Measurements from ENCODE around the gene SLC9A1. TPM values are rescaled to one million over a fixed set of nuclear protein-coding genes. Genes with fewer than 3 reads are reported as not detected.

SLC9A1 gene
- total and polyA plus RNA-seq, 2 experiments from 2014 or later = 8.5 to 23.7 TPM

DNA sequence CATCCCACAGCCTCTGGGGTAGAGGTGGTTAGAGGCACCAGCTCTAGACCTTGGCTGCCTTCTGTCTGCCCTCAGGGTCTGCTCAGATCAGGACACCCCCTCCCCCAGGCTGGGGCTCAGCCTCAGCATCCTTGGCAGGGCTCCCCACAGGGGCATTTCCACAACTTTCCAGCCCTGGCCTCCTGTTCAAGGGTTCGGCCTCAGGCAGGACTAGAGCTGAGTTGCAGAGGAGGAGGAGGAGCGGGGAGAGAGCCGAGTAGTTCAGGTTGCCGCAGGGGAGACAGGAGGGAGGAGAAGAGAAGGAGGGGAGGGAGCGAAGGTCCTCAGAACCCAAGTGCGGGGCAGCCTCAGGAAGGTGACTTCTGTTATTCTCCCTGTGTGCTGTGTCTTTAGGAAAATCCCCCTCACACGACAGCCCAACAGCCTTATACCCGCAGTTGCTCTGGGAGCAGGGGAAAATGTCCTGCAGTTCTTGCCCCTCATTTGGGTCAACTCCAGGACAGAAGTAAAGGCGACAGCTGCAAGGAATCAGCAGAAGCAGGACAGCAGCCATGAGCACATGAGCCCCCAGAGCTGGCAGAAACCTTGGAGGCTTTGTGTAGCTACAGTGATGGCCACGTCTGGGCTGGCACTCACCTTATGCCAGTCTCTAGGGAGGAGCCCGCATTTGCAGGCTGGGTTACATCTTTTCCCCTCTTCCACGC, 95.8 kb downstream of the SLC9A1 start:
- Histone ChIP-seq H2AFZ (no peak overlapping the region), H3K27ac (no peak overlapping the region), H3K79me2 (ENCODE audit: insufficient read depth) (no peaks in the 10 kb centered on the region), H3K36me3 (ENCODE audit: low read depth) (no peaks in the 10 kb centered on the region), H3K9me2 (ENCODE audit: insufficient read depth) (no peaks in the 10 kb centered on the region), H3K4me1 (ENCODE audit: insufficient read depth) (peaks cover 11% of the 10 kb centered on the region), H3K9ac (no peak overlapping the region), H3F3A (ENCODE audit: insufficient read depth) (peaks cover 10% of the 10 kb centered on the region), H3K4me3 (no peak overlapping the region), H3K4me2 (ENCODE audit: unreplicated experiment) (no peak overlapping the region), H4K20me1 (ENCODE audit: insufficient read depth) (no peaks in the 10 kb centered on the region), H3K27me3 (replicated peaks; ENCODE audit: insufficient read depth) (no peaks in the 10 kb centered on the region), H3K9me3 (ENCODE audit: low read depth) (no peaks in the 10 kb centered on the region)
- no peak for DNase-seq
- in situ Hi-C loops (cut with MboI) = no loop called here
- TF ChIP-seq EZH2phosphoT487 (IDR thresholded peaks at IDR 0.05; ENCODE audit: insufficient read depth, low read depth) (no peak), EZH2 (IDR thresholded peaks at IDR 0.05; ENCODE audit: insufficient read depth, poor library complexity, severe bottlenecking) (no peak)
- WGBS, 2 experiments (ENCODE audit: low coverage in 1 of 2, low lambda C conversion rate in 2 of 2, missing lambda C conversion rate in 2 of 2) = 83% methylated on average over 11 to 12 of the region's 12 CpGs

DNA sequence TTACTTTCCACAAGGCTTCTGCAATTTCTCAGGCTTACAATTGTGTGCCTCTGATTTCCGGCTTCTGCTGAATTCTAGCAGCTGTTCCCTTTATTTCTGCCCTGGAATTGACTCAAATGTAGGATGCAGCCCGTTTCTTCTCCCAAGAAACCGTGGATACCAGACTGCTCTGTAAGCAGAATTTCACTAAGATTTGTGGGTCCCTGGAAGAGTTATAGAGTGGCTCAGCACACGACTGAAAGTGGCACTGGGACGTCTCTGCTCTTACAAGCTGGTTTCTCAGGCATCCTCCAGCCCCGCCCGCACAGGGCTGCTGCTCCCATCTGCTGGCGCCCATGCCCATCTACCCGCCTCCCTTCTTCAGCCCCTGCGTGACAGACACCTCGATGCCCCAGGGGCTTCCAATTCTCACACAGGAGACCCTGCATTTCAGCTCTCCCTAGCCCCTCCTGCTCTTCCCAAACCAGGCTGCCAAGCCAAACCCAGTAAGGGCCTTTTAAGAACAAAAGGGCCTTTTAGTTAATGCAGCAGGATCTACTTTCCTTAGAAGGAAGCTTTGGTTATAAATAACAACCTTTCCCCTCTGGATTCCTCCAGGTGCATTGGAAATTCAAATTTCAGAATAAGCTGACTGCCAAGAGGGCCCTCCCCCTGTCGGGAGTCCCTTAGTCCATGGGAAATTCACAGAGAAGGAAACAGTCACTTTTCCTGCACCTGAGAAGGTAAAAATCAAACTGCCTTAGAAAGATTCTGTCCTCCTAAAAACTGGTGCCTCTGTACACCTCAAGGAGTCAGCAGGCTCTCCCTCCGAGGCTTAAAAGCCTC, 96.9 kb downstream of the SLC9A1 start:
- H3K27ac ChIP-seq = no peak overlapping the region
- peaks cover 11% of the 10 kb centered on the region for H3K4me1 ChIP-seq (ENCODE audit: insufficient read depth)
- no peaks in the 10 kb centered on the region for H3K79me2 ChIP-seq (ENCODE audit: insufficient read depth)
- no peak overlapping the region for H3K4me3 ChIP-seq
- H4K20me1 ChIP-seq (ENCODE audit: insufficient read depth) = no peaks in the 10 kb centered on the region
- H3K4me2 ChIP-seq (ENCODE audit: unreplicated experiment) = no peak overlapping the region
- peak overlapping the region; percentile 48; the same call in 1 of the 2 replicates for H2AFZ ChIP-seq
- in situ Hi-C loops (cut with MboI) = no loop called here
- H3K9me2 ChIP-seq (ENCODE audit: insufficient read depth) = no peaks in the 10 kb centered on the region
- no peak for TF ChIP-seq EZH2phosphoT487 (IDR thresholded peaks at IDR 0.05; ENCODE audit: insufficient read depth, low read depth)
- WGBS, 2 experiments (ENCODE audit: low coverage in 1 of 2, low lambda C conversion rate in 2 of 2, missing lambda C conversion rate in 2 of 2) = 21 to 23% methylated on average over 13 of the region's 13 CpGs
- no peaks in the 10 kb centered on the region for H3K27me3 ChIP-seq (replicated peaks; ENCODE audit: insufficient read depth)
- no peak overlapping the region for H3K9ac ChIP-seq
- DNase-seq = peak; percentile 25
- H3K9me3 ChIP-seq (ENCODE audit: low read depth) = no peaks in the 10 kb centered on the region
- H3F3A ChIP-seq (ENCODE audit: insufficient read depth) = peaks cover 10% of the 10 kb centered on the region
- no peaks in the 10 kb centered on the region for H3K36me3 ChIP-seq (ENCODE audit: low read depth)

DNA sequence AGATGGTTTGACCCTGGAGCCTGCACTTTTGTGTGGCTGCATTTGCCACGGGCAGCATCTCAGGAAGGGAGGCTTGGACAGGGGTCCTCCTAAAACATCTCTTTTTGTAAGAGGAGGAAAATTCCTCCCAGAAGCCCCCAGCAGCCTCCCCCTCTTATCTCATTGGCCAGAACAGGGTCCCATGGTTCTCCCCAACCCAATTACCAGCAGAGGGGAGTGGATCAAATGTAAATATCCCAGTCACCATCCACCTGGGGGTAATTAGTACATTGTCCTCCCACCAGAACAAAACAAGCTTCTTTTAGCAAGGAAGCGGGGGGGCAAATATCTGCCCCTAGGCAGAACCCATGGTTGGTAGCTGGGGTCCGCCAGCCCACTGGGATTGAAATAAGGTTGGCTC, 97.5 kb downstream of the SLC9A1 start:
- H4K20me1 ChIP-seq (ENCODE audit: insufficient read depth) = no peaks in the 10 kb centered on the region
- in situ Hi-C loops (cut with MboI) = no loop called here
- TF ChIP-seq EZH2 (IDR thresholded peaks at IDR 0.05; ENCODE audit: insufficient read depth, poor library complexity, severe bottlenecking) = no peak
- no peak for TF ChIP-seq EZH2phosphoT487 (IDR thresholded peaks at IDR 0.05; ENCODE audit: insufficient read depth, low read depth)
- H3K4me2 ChIP-seq (ENCODE audit: unreplicated experiment) = no peak overlapping the region
- peaks cover 4% of the 10 kb centered on the region for H3F3A ChIP-seq (ENCODE audit: insufficient read depth)
- WGBS, 2 experiments (ENCODE audit: low coverage in 1 of 2, low lambda C conversion rate in 2 of 2, missing lambda C conversion rate in 2 of 2) = 34 to 35% methylated on average over 3 of the region's 3 CpGs
- H3K36me3 ChIP-seq (ENCODE audit: low read depth) = no peaks in the 10 kb centered on the region
- H3K9me3 ChIP-seq (ENCODE audit: low read depth) = no peaks in the 10 kb centered on the region
- no peak overlapping the region for H3K4me3 ChIP-seq
- H3K79me2 ChIP-seq (ENCODE audit: insufficient read depth) = no peaks in the 10 kb centered on the region
- 0 out of 2 replicates have a peak overlapping the region, but pooled peaks have one; percentile 48 for H2AFZ ChIP-seq
- H3K27me3 ChIP-seq (replicated peaks; ENCODE audit: insufficient read depth) = no peaks in the 10 kb centered on the region
- H3K9me2 ChIP-seq (ENCODE audit: insufficient read depth) = no peaks in the 10 kb centered on the region
- no peak overlapping the region for H3K9ac ChIP-seq
- peaks cover 9% of the 10 kb centered on the region for H3K4me1 ChIP-seq (ENCODE audit: insufficient read depth)
- DNase-seq = no peak
- H3K27ac ChIP-seq = no peak overlapping the region

DNA sequence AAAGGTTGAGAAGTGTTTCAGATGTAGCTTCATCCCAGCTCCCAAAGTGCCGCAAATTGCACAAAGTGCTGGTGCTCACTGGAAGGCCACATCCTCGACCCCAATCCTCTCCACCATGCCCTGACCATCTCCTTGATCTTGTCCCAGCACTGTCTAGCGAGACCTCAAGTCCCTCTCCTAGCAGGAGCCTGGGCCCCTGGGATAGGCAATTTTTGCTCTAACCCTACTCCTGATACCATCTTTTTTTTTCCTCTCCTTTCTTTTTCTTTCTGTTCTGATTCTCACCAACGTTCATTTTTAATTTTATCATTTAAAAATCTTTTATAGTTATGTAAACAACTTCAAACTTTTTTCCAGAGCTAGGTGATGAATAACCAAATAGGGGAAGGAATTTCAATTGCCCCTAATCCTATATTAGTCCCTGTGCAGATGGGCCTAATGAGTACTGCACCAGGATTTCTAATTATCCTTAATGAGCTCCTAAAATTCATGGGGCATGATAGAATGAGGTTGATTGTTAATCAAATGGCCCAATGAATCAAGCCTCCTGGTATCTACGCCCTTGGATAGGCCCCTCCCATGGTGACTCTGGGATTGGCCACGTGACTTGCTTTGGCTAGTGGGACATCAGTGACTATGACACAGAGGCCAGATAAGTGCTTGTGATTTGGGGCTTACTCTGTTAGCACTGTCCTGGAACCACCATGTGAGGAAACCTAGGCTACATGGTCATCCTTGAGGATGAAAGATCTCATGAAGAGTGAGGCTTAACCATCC, 100.8 kb downstream of the SLC9A1 start:
- 72 to 73% methylated on average over 6 of the region's 6 CpGs for WGBS, 2 experiments (ENCODE audit: low coverage in 1 of 2, low lambda C conversion rate in 2 of 2, missing lambda C conversion rate in 2 of 2)
- no peak overlapping the region for H2AFZ ChIP-seq
- no peak overlapping the region for H3K4me3 ChIP-seq
- DNase-seq = no peak
- H3K27ac ChIP-seq = no peak overlapping the region
- in situ Hi-C loops (cut with MboI) = no loop called here
- no peaks in the 10 kb centered on the region for H3F3A ChIP-seq (ENCODE audit: insufficient read depth)
- no peaks in the 10 kb centered on the region for H3K27me3 ChIP-seq (replicated peaks; ENCODE audit: insufficient read depth)
- no peak overlapping the region for H3K9ac ChIP-seq
- H3K9me3 ChIP-seq (ENCODE audit: low read depth) = no peaks in the 10 kb centered on the region
- no peaks in the 10 kb centered on the region for H3K9me2 ChIP-seq (ENCODE audit: insufficient read depth)
- no peaks in the 10 kb centered on the region for H3K4me1 ChIP-seq (ENCODE audit: insufficient read depth)
- TF ChIP-seq EZH2phosphoT487 (IDR thresholded peaks at IDR 0.05; ENCODE audit: insufficient read depth, low read depth) = no peak
- TF ChIP-seq EZH2 (IDR thresholded peaks at IDR 0.05; ENCODE audit: insufficient read depth, poor library complexity, severe bottlenecking) = no peak
- no peak overlapping the region for H3K4me2 ChIP-seq (ENCODE audit: unreplicated experiment)
- H4K20me1 ChIP-seq (ENCODE audit: insufficient read depth) = no peaks in the 10 kb centered on the region
- H3K79me2 ChIP-seq (ENCODE audit: insufficient read depth) = no peaks in the 10 kb centered on the region
- H3K36me3 ChIP-seq (ENCODE audit: low read depth) = no peaks in the 10 kb centered on the region

Measured in GM23248 (cell line).